Measurements from ENCODE around the gene STIL. TPM values are rescaled to one million over a fixed set of nuclear protein-coding genes. Genes with fewer than 3 reads are reported as not detected.
"Not testable (repeated sequence)": the region's sequence is repeated elsewhere in the genome, so short reads cannot be mapped to it uniquely, and the experiment has no call there.

STIL gene
- total RNA-seq, 1 donor from 2014 or later: 4.9 TPM

DNA sequence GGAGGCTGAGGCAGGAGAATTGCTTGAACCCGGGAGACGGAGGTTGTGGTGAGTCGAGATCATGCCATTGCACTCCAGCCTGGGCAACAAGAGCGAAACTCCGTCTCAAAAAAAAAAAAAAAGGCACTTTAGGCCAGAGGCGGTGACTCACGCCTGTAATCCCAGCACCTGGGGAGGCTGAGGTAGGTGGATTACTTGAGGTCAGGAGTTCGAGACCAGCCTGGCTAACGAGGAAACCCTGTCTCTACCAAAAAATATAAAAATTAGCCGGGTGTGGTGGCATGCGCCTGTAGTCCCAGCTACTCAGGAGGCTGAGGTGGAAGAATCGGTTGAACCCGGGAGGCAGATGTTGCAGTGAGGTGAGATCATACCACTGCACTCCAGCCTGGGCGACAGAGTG is 6.0 kb upstream of the STIL start:
- DNase-seq (ENCODE audit: low read depth): not testable (repeated sequence)

DNA sequence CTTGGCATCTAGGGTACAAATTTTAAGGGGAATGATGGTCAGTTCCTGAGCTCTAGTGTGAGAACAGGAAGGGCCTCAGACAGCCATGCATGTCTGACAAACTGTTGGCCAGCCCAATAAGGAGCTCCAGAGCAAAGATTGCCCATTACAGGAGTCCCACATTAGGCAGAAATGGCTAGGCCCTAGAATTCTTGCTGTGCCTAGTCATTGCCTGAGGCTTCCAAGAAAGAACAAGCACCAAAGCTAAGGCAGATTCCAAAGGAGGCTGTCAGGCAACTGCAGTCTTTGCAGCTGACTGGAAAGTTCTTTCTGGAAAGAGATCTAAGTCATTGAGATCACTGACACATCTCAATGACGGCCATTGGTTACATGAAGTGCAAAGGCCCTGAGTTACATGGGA is 3.9 kb upstream of the STIL start:
- peak; percentile 51 for DNase-seq (ENCODE audit: low read depth)

DNA sequence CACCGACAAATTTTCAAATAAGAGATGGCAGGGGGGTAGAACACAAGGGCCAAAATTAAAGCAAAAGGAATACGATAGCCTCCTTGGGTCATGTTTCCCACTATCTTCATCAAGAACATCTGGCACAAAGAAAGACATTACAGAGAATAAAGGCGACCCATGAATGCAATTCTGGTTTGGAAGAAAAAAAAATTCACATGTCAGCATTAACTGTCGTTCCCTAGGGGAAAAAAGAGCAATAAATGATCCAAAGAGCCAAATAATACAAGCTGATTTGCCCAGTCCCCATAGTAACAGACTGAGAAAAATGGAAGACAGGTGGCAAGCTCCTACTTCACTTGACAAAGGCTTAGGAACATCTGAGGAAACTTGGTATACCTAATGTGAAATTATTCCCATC is 4.5 kb downstream of the STIL start:
- no peak for DNase-seq (ENCODE audit: low read depth)

DNA sequence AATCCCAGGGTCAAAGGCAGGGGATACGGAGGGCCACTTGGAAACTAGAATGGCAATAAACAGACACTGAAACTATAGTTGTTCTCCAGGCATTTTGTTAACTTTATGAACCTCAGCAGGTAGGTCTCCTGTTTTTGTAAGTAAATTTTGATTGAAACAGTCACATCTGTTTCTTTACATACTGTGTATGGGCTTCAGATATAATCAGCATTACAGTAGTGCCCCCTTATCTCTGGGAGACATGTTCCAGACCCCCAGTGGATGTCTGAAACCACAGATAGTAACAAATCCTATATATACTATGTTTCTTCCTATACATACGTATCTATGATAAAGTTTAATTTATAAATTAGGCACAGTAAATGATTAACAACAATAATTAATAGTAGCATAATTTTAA is 11.5 kb downstream of the STIL start:
- DNase-seq (ENCODE audit: low read depth): no peak

DNA sequence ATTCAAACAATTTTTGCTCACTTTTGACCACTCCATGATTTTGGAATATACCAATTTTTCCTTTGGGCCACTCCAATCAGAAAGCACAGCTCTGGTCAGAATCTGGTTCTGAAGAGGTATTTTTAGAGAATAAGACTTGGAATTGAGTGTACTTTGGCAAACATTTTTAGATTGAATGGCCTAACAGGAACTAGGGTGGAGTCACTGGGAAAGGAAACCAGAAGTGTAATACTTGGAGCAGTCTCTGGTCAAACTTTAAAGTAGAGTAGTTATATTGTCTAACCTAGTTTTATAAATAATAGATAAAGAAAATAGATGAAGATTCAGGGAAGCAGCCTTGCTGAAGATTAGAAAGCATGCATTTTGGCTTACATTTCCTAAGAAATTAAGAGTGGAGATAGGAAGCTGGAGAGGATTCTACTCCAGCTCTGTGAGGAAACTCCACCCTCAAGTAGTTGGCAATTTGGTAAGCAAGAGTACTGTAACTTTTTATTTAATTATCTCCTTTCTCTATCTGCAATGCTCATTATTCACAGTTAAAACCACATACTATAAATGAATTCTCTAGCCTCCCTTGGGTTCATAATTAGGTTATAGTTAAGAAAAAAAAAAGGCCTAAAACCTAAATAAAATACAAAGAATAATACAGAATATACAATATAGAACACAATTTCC is 15.8 kb downstream of the STIL start:
- no peak for DNase-seq (ENCODE audit: low read depth)

DNA sequence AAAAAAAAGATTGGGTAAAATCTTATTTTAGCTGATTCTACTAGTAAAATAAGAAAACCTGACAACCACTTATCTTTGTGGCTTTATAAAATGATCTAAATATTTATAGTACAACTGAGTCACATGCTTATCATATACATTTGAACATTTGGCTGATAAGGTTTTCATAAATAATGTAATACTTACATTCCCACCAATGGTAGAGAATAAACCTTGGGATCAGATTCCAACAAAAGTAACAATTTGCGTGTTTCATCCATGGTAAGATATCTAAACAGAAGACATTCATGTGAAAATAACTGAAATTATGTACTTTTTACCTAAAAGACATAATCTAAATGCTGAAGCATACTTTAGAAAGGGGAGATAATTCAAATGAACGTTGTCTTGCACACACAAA is 18.4 kb downstream of the STIL start:
- DNase-seq (ENCODE audit: low read depth): no peak

DNA sequence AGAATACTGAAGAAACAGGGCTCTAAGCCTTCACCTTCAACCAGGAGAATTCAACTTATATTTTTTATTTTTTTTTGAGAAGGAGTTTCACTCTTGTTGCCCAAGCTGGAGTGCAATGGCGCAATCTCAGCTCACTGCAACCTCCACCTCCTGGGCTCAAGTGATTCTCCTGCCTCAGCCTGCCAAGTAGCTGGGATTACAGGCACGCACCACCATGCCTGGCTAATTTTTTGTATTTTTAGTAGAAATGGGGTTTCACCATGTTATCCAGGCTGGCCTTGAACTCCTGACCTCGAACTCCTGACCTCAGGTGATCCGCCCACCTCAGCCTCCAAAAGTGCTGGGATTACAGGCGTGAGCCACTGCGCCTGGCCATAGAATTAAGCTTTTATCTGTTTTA is 19.1 kb downstream of the STIL start:
- not testable (repeated sequence) for DNase-seq (ENCODE audit: low read depth)

DNA sequence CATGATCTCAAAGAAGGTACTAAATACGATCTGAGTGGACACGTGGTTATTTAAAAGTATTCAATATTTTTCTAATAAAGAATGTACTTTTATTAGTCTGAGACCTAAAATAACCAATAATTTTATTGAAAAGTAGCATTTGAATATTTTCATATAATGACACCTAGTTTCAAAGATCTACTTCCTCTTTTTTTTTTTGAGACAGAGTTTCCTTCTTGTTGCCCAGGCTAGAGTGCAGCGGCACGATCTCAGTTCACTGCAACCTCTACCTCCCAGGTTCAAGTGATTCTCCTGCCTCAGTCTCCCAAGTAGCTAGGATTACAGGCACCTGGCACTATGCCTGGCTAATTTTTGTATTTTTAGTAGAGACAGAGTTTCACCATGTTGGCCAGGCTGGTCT is 25.8 kb downstream of the STIL start:
- not testable (repeated sequence) for DNase-seq (ENCODE audit: low read depth)

DNA sequence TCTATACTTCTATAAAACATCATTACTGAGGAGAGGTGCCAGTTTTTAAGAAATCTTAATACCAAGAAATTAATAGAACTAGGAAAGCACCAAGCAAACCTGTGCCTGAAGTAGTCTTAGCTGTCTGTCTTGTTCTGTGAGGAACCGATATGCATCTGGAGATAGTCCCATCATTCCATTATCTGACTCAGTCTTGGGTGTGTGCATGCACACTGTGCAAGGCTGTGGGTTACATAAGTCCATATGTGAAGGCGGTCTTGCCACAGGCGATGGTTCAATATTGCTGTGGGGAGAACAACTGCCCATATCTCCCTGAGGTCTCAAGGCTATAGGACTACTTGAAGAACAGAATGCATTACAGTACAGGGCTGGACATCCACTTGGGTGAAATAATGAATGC is 33.8 kb downstream of the STIL start:
- no peak for DNase-seq (ENCODE audit: low read depth)

DNA sequence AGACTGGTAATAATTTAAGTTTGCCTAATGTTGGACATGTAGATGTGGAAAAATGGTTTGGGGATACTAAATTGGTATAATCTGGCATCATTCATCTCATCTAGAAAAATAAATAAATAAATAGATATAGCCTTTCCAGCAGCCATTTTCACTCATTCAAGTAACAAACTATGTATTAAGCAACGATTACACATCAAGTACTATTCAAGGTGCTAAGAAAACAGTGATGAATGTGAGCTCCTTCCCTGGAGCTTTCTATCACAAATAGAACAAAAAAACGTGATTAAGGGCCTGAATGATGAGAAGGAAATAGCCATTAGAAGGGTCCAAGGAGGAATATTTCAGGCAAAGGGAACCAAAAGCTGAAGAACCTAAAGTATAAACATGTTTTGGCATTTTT is 37.1 kb downstream of the STIL start:
- no peak for DNase-seq (ENCODE audit: low read depth)

DNA sequence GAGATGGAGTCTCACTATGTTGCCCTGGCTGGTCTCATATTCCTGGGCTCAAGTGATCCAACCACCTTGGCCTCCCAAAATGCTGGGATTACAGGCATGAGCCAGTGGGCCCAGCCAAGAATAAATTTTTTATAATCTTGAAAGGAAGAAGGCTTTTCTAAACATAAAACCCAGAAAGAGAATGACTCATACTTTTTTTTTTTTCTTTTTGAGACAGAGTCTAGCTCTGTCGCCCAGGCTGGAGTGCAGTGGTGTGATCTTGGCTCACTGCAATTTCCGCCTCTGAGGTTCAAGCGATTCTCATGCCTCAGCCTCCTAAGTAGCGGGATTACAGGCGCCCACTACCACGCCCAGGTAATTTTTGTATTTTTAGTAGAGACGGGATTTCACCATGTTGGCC is 38.1 kb downstream of the STIL start:
- DNase-seq (ENCODE audit: low read depth): not testable (repeated sequence)

DNA sequence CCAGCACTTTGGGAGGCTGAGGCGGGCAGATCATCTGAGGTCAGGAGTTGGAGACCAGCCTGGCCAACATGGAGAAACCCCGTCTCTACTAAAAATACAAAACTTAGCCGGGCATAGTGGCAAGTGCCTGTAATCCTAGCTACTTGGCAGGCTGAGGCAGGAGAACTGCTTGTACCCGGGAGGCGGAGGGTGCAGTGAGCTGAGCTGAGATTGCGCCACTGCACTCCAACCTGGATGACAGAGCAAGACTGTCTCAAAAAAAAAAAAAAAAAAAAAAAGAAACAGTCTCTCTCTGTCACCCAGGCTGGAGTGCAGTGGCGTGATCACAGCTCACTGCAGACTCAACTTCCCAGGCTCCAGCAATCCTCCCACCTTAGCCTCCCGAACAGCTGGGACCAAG is 48.4 kb downstream of the STIL start:
- DNase-seq (ENCODE audit: low read depth): not testable (repeated sequence)

DNA sequence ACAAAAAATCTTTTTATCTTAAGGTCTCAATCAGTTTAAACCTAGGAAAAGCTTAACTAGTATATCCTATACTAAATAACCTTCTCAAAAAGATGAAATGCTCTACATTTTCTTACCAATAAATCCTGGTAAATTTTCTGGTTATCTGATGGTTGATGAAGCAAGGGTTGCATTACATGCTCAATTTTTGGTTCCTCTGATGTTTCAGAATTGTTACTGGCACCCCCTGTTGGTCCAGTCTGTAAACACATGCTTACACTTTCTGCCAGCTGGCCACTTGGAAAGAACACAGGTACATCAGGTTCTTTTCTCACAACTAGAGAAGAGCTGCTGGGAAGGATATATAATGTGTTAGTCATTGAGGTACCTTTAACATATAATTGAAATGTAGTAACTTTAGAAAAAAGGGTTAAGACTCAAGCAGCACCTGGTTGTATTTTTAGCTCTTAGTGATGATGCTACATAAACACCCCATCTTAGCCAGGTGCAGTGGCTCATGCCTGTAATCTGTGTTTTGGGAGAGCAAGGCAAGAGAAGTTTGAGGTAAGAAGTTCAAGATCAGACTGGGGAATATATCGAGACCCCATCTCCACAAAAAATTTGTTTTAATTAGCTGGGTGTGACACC is 51.0 kb downstream of the STIL start:
- DNase-seq (ENCODE audit: low read depth): peak; percentile 48

DNA sequence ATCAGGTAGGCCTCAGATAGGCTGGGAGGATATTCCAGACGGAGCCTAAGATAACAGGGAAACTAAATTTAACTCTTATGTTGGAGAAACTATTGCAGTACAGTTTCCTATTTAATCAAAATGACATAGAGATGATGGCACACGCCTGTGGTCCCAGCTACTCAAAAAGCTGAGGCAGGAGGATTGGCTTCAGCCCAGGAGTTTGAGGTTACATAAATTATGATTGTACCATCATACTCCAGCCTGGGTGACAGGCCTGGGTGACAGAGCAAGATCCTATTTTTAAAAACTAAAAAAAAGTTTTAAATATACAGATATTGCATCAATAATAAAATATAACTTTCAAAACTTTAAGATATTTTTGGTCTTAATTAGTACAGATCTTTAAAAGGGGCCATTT is 56.7 kb downstream of the STIL start:
- DNase-seq (ENCODE audit: low read depth): no peak

DNA sequence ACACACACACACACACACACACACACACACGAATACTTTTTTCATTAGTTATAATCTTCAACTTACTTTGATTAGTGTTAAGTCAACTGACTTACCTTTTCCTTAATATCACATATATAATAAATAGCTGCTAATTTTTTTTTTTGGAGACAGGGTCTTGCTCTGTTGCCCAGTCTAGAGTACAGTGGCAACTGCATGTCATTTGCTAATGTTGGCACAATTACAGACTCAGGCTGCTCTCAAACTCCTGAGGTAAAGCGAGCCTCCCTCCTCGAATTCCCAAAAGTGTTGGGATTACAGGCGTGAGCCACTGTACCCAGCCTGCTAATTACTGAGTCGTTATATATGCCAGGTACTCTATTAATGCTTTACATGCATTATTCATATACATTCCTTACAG is 61.2 kb downstream of the STIL start:
- DNase-seq (ENCODE audit: low read depth): no peak

DNA sequence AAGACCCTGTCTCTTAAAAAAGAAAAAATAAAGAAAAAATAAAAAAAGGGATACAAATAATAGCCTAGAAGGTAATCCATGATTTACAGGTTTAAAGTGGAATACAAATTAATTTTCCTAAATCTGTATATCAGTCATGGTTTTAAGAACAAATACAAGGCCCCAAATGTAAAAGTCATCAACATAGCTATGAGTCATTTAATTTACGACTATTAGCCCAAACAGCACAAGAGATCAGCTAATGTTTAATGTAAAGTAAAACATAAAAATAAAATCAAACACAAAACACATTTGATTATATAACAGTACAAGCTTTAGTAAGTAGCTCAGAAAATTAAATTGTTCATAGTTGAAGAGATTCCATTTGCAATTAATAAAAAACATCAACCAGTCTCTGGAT is 61.6 kb downstream of the STIL start:
- DNase-seq (ENCODE audit: low read depth): peak; percentile 22

DNA sequence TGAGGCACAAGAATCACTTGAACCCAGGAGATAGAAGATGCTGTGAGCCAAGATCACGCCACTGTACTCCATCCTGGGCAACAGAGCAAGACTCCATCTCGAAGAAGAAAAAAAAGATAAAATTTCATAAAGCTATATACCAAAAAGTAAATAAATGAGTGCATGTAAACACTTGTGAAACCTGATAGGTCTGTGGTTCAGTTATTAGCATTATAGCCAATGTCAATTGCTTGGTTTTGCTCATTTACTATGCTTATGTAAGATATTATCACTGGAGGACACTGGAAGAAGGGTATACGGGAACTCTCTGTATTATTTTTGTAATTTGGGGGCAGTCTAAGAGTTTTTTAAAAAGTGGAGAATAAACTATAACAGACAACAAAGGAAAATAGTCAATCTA is 64.2 kb downstream of the STIL start:
- no peak for DNase-seq (ENCODE audit: low read depth)

DNA sequence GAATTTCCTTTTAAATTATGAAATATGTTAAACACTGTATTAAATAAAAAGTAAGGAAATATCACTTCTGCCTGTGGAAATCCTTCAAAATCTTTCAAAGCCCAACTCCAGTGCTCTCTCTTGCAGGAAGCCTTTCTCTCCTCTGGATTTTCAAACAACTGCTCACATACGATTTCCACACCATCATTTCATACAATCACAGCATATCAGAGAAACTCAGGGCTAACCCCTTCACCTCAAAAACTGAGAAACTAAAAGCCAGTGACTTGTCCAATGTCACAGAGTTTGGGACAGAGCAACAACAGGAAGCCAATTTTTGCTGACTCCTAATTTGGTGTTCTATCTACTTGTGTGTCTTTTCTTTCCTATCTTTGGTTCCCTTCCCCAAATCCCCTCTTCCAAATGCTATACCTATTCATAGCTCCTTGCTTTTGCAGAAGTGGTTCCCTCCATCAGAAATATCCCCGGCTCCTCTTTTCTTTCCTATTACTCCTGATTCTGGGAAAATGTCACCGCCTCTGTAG is 69.5 kb downstream of the STIL start:
- no peak for DNase-seq (ENCODE audit: low read depth)

DNA sequence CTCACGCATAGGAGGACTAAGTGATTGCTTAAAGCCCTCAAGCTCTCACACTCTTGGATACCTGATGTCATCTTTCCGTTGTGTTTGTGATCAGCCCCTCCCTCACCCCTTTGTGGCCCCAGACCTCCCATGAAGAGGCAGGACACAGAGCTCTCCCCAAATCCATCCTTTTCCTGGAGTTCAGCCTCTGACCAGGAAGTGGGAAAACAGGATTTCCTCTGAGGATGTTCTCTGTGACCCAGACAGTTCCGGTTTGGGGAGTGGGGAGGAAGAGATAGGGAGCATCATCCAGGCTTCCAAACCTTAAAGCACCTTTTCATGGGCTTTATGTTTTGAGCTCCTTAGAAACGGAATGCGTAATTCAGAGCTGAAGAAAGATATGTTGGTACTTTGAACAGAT is 70.0 kb downstream of the STIL start:
- DNase-seq (ENCODE audit: low read depth): no peak

DNA sequence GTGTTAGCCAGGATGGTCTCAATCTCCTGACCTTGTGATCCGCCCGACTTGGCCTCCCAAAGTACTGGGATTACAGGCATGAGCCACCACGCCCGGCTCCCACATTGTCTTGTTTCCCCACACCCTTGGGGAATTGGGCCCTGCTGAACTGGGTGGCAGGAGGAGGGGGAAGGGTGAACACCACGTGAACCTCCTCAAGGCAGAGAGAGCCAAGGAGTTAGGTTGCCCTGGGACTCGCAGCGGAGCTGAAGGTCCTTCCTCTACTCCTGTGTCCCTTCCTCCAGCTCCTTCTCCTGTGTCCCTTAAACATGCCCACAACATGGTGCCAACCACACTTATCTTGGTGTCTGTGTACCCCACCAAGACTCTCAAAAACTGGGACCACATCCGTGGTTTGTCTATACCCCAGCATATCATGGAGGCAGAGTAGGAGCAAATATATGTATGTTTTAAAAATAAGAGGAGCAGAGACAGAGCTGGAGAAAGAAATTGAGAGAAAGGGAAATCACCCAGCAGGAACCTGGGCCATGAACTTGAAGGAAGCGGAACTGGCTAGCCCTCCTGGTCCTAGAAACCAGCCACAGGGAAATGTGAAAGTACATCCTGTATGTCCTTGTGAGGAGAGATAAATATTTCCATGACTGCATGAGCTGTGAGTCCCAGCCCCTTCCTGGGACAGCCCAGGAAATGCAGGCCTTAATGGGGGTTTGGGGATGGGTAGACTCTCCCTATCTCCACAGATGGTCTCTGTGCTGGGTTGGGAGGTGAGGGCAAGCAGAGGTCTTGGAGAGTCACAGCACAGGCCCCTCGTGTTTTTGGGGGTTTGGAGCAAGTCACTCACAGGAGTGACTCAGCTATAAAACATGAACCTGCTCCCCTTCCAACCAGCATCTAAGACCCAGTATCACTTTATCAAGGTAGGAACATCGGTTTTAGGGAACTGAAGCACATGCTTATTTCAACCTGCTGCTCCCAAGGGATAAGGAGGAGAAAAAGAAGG is 72.5 kb downstream of the STIL start:
- no peak for DNase-seq (ENCODE audit: low read depth)

DNA sequence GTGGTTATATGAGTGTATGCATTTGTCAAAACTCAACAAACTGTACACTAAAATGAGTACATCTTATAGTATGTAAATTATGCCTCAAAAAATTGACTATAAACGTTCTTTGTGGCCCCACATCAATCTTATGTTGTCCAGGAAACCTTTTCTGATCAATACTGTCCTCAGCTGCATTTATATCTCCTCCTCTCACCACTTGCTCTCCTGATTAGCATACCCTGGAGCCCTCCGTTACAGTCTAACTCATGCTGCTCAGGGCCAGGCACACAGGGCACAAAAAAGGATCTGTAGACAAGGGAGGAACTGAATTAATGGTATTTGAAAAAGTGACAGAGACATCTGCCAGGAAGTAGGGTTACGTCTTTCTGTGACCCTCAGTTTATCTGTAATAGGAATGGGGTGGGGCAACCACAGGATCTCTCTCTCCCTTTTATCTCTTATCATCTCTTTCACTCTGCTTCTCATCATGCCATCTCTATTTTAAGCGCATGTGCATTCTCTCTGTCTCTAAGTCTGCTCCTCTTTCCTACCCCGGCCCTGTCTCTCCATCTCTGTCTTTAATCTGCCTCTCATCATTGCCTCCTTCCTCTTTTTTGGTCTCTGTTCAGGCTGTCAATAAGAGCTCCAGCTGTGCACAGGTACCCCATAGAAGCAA is 74.9 kb downstream of the STIL start:
- no peak for DNase-seq (ENCODE audit: low read depth)

DNA sequence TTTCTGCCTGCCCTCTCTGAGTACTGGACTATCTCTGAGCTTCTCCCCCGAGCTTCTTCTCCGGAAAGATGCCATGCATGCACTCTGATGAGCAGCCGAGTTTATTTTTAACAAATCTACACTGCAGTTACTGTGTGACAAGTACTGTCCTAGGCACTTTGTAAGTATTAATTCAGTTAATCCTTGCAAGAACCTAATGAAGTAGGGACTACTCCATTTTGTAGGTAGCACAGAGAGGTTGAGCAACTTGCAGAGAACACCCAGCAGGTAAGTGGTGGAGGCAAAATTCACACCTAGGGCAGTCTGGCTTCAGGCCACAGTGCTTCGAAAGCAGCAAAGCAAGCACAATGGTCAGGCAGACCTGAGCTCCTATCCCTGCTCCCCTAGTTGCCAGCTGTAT is 78.1 kb downstream of the STIL start:
- DNase-seq (ENCODE audit: low read depth): no peak

Measured in renal cortical epithelial cell (primary cell).